ENCODE results near the gene C13orf46.

The C13orf46 gene

GRCh38 chr13:113952983-113953520 is 20.8 kb downstream of the C13orf46 start:
- DNase-seq, result no peak

- DNase-seq, result no peak
Measured at GRCh38 chr13:113952151-113952982, 21.5 kb downstream of the C13orf46 start.

- peak; percentile 73 to 75 for DNase-seq
Measured at GRCh38 chr13:113951246-113951999, 22.5 kb downstream of the C13orf46 start.

DNA sequence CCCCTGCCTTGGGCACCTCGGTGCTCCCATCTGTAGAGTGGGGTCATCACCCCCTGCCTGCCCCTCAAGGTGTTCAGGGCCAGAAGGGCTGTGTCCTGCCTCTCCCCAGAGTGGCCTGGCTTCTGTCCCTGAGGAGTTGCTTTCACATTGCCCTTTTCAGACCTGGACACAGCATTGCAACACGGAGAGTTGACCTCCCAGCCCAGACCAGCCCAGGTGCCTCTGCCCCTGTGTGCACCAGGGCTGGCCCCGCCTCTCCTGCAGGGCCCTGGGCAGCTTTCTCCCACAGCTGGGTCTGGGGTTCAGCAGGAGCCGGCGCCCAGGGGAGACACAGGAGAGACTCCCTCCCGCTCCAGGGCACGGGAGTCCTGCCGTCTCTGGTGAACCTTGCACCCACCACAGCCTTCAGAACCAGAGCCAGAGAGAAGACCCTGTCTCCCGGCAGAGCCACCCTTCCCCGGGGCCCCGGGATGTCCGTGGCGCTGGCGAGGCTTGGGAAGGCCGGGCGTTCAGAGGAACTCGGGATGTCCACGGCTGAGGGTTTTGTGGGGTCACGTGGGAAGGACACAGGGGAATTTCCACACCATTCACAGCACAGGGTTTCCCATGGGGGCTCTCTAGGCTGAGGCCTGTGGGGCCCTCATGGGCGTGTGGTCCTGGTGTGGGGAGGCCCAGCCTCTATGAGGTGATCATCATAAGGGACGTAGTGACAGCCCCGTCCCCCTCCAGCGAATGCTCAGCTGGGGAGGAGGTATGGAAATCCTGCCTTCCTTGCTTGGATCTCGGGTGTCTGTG is 23.2 kb downstream of the C13orf46 start:
- DNase-seq, result no peak

DNA sequence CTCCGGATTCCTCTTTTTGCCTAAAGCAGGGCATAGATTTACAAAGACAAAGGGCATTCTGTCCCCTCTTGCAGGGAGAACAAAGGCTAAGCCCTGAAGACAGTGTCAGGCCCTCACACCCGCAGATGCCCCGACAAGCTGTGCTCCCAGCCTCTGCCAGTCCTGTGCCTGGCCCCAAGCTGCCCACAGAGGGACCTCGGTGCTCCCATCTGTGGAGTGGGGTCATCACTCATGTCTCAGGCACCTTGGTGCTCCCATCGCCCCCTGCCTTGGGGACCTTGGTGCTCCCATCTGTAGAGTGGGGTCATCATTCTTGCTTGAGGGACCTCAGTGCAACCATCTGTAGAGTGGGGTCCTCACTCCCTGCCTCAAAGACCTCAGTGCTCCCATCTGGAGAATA is 24.3 kb downstream of the C13orf46 start:
- no peak for DNase-seq

DNA sequence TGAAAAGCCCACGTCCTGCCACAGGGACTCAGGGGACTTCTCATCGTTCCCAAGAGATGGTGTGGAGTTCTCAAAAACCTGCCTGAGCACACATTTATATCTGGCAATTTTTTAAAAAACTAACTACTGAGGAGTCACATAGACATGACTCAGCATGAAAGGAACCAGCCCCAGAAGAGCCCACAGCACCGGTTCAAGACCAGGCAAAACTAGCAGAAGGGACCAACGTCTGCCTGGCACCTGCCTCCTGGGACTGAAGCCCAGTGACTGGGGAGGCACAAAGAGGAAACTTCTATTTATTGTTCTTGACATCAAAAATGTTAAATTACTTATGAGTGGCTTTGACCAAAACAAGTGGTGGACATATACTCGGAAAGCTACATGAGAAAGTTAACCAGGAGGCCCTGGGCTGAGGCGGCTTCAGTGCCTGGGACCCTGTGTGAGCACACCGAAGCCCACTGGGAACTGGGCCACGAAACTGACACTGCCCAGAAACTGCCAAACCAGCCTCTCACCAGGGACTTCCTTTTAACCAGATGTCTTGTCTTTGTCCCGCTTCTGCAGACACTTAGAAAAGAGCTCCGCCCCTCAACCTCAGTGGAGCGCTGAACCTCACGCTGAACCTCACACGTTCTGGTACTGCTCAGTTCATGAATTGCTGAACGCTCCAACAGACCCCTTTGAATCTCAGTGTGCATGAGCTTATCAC is 25.7 kb downstream of the C13orf46 start:
- no peak for DNase-seq

DNA sequence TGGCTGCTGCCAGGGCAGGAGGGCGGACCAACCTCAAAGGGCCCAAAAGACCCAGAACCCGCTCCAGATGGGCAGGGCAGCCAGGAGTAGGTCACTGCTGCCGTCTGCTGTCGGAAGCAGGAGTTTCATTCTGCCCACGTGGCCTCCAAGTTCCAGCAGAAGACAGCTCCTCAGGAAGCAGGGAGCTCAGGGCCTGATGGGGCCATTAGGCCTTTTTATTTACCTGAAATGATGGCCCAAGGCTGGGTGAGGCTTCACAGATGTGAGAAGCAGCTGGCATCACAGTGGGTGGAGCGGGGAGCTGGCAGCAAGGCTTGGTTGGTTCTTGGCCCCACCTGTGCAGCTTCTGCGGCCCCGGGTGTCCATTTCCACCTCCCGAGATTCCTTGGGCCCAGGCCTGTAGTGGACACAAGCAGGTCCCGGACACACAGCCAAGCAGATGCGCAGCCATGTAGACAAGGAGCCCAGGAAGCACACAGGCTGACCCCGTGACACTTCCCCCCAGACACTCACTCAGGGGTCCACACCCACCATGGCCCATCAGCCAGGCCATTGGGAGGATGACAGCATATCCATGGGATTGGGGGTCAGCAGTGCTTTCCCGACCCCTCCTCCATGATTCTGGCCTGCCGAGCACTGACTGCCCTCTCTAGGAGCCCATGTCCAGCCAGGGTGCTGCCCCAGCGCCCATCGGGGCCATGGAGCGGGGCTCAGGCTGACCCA is 26.4 kb downstream of the C13orf46 start:
- no peak for DNase-seq

DNA sequence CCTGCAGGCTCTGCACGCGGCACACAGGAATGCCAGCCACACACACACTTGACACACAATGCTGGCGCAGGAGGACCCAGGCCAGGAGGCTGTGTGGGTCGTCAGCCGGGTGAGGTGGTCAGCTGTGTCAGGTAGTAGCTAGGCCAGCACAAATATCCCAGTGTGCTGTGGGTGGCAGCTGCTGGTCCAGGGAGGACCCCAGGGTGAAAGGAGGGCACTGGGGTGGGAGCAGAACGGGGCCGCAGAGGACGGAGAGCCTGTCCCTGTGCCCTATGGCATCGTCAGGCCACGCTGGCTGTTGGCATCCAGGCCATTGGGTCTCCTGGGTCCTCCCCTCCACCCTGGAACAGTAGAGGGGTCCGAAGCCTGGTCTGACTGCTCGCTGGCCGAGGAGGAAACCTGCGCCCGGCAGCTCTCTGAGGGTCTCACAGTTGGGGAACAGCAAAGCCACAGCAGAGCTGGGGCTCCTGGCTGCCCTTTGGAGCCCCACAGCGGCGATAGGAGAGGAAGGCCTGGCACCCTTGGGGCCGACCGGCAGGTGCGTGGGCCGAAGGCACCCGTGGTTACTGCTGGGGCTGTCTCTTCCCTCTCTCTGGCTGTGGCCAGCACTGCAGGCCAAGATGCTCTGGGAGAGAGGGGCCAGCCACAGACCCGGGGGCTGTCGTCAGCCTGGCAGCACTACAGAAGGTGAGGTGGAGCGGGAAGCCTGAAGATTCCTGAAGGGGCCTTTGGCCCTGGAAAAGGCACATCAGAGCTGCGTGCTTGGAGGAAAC is 27.3 kb downstream of the C13orf46 start:
- no peak for DNase-seq

- DNase-seq, result no peak
Measured at GRCh38 chr13:113945857-113946408, 27.9 kb downstream of the C13orf46 start.

- no peak for DNase-seq
Measured at GRCh38 chr13:113943821-113944565, 29.9 kb downstream of the C13orf46 start.

DNA sequence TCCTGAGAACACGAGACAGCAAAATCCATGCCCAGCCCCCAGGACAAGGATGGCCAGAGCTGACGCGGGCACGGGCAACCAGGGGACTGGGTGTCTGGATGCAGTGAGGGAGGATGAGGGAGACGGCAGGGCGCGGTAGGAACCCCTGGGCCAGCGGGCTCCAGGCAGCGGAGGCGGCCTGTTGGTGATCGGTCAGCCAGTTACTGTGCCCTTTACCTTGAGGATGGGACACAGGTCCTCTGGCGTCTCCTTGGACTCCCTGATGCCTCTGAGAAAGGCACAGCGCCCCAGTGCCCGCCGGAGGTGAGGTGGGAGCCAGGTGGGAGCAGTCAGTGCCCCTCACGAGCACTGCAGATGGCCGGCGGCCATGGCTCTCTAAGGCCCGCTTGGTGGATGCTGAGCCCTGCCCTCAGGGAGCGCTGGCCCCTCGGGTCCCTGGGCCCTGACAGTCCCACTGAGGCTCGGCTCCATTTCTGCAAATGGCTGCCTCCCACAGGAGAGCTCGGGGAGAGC is 31.2 kb downstream of the C13orf46 start:
- DNase-seq, result no peak

DNA sequence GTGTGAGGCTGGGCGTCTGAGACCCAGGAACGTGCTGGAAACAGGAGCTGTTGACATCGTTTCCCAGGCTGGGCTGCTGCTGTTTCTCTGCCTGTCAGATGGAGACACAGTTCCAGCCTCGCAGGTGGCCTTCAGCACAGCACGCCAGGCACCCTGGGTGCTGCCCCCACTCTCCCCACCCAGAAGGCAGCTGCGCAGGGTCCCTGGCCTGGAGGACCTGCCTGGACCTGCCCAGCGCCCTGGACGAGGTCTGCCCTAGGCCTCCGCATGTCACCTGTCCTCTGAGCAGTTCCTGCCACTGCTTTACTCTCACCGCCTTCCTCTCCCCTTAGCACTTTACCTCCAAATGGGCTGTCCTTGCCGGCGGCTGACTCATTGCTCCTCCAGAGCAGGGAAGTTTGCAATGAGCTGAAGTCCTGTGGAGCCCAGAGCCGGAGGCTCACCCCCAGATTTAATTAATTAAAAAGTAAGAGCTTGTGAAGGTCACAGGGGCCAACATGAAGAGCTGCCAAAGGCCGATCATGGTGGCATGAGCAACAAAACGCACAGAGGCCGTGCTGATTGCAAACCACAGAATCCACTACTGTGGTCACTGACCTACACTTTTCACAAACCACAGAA is 32.2 kb downstream of the C13orf46 start:
- no peak for DNase-seq

DNA sequence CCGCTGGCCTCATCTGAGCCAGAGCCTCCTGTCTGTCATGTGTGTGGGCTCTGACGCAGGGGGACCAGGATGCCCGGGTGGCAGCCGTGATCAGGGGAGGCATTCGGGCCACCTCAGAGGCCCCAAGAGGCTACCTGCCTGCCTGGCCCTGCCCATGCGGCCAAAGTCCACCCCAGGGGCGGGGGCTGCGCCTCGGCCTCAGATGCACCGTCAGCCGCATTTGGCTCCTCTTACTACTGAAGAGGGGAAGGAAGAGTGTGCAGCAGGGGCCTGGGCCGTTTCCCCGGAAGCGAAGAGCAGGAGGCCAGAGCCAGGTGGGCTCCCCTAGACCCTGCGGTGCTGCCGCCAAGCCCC is 34.0 kb downstream of the C13orf46 start:
- DNase-seq, result no peak

DNA sequence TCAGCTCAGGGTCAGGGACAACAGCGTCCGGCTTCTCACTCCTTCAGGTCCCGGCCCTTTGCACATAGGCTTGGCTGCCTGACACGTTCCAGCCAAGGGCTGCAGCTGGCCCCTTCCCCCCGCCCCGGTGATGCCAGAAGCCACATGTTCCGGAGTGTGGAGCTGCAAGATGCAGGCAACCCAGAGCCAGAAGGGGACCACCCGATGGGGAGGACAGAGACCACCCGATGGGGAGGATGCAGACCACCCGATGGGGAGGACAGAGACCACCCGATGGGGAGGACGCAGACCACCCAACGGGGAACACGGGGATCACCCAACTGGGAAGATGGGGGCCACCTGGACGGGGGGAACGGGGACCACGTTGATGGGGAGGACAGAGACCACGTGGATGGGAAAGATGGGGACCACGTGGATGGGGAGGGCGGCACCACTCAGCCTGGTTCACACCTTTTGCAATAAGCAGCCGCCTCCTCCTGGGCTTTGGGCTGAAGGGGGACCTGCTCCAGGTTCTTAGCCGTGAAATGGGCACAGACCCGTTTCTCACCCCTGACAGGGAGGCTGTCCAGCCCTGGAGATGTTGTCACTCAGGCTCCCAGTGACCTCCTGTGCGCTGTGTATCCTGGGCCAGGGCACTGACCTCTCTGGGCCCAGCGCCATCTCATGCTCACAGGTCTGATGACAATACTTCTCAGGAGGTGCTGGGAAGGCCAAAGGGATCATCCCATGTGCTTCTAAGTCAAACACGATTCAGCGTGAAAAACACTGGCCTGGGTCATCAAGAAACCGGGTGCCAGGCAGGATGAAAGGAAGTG is 34.5 kb downstream of the C13orf46 start:
- no peak for DNase-seq

DNA sequence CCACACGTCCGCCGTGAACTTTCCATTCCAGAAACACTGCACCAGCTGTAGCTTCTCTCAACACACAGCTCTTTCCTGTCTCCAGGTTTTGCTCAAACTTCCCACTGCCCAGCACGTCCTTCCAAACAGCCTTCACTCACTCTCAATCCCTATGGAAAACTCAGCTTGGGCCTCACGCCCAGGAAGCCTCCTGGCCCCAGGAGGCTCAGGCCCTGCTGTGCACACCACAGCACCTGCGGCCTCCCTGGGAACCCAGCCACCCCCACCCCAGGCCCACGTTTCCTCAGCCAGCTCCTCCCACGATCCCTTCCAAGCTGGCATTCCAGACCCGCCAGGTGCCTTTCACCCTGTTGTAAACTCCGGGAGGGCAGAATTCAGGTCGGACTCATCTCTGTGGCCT is 35.2 kb downstream of the C13orf46 start:
- no peak for DNase-seq

- no peak for DNase-seq
Measured at GRCh38 chr13:113938246-113938645, 35.6 kb downstream of the C13orf46 start.

DNA sequence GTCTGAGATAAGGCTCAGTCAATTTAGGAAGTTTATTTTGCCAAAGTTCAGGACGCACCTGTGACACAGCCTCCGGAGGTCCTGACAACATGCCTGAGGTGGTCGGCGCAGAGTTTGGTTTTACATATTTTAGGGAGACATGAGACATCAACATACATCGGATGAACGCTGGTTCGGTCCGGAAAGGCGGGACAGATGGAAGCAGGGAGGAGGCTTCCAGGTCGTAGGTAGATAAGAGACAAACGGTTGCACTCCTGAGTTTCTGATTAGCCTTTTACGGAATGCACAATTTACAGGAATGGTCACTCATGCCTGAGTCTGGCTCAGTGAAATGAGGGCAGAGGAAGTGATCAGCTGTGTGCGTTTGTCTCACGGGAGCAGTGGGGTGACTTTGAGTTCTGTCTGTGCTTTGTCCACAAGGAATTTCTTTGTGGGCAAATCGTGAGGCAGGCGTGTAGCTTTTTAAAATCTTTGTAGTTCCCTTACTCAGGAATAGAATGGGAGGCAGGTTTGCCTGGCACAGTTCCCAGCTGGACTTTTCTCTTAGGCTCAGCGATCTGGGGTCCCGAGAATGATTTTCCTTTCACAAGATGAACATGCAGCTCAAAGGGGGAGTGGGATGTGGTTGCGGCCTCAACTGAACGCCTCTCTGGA is 36.2 kb downstream of the C13orf46 start:
- DNase-seq, result no peak

- DNase-seq, result no peak
Measured at GRCh38 chr13:113937073-113937472, 36.8 kb downstream of the C13orf46 start.
